Effector memory CD4-positive, alpha-beta T cell (primary cell): ENCODE data around the gene SESTD1.

Experiments used
- DNase-seq, 3 donors: peaks; one replicate each; pipeline ENCODE4 v3.0.0-alpha.2; 2020
- H3K27ac ChIP-seq: 2 replicates; pipeline ENCODE4 v1.7.0; 2013; ENCODE audit warnings: mild to moderate bottlenecking, low read length, moderate library complexity; ENCODE audit not compliant: insufficient read depth, poor library complexity, severe bottlenecking
- H3K27me3 ChIP-seq: replicated peaks from 2 replicates; pipeline ENCODE4 v1.7.0; 2013; ENCODE audit warnings: mild to moderate bottlenecking, low read length; ENCODE audit not compliant: insufficient read depth, control insufficient read depth, poor library complexity, severe bottlenecking
- H3K36me3 ChIP-seq: 2 replicates; pipeline ENCODE4 v1.7.0; 2013; ENCODE audit warnings: mild to moderate bottlenecking, low read length, moderate library complexity; ENCODE audit not compliant: control insufficient read depth, insufficient read depth
- H3K4me1 ChIP-seq: 2 replicates; pipeline ENCODE4 v1.7.0; 2013; ENCODE audit warnings: low read length, mild to moderate bottlenecking; ENCODE audit not compliant: control insufficient read depth, insufficient read depth, poor library complexity, severe bottlenecking
- H3K4me3 ChIP-seq: 2 replicates; pipeline ENCODE4 v1.7.0; 2013; ENCODE audit warnings: low read length, low read depth, mild to moderate bottlenecking; ENCODE audit not compliant: insufficient read depth, poor library complexity, severe bottlenecking
- H3K9me3 ChIP-seq: 2 replicates; pipeline ENCODE4 v1.7.0; 2013; ENCODE audit warnings: mild to moderate bottlenecking, low read length, moderate library complexity; ENCODE audit not compliant: control insufficient read depth

SESTD1 gene

GRCh38 chr2:179239838-179240237 is 24.8 kb downstream of the SESTD1 start:
- no peaks in the 10 kb centered on the region for H3K4me1 ChIP-seq
- no peaks in the 10 kb centered on the region for H3K27me3 ChIP-seq
- H3K9me3 ChIP-seq = no peaks in the 10 kb centered on the region
- H3K27ac ChIP-seq = no peak overlapping the region
- no peak for DNase-seq
- H3K36me3 ChIP-seq = no peaks in the 10 kb centered on the region
- no peak overlapping the region for H3K4me3 ChIP-seq

- no peak overlapping the region for H3K4me3 ChIP-seq
- H3K36me3 ChIP-seq = no peaks in the 10 kb centered on the region
- H3K9me3 ChIP-seq = no peaks in the 10 kb centered on the region
- no peaks in the 10 kb centered on the region for H3K4me1 ChIP-seq
- no peak for DNase-seq
- no peaks in the 10 kb centered on the region for H3K27me3 ChIP-seq
- H3K27ac ChIP-seq = no peak overlapping the region
Measured at GRCh38 chr2:179239195-179239594, 25.4 kb downstream of the SESTD1 start.

- Histone ChIP-seq H3K36me3 (no peaks in the 10 kb centered on the region), H3K27ac (no peak overlapping the region), H3K9me3 (no peaks in the 10 kb centered on the region), H3K4me1 (no peaks in the 10 kb centered on the region), H3K27me3 (no peaks in the 10 kb centered on the region), H3K4me3 (no peak overlapping the region)
- DNase-seq = no peak
Measured at GRCh38 chr2:179238027-179238426, 26.6 kb downstream of the SESTD1 start.

GRCh38 chr2:179237209-179237946 is 27.3 kb downstream of the SESTD1 start:
- H3K4me1 ChIP-seq = no peaks in the 10 kb centered on the region
- H3K4me3 ChIP-seq = no peak overlapping the region
- DNase-seq = no peak
- no peaks in the 10 kb centered on the region for H3K27me3 ChIP-seq
- no peaks in the 10 kb centered on the region for H3K9me3 ChIP-seq
- H3K27ac ChIP-seq = no peak overlapping the region
- H3K36me3 ChIP-seq = no peaks in the 10 kb centered on the region

- H3K9me3 ChIP-seq = no peaks in the 10 kb centered on the region
- DNase-seq = no peak
- H3K27ac ChIP-seq = no peak overlapping the region
- H3K27me3 ChIP-seq = no peaks in the 10 kb centered on the region
- no peak overlapping the region for H3K4me3 ChIP-seq
- no peaks in the 10 kb centered on the region for H3K36me3 ChIP-seq
- no peaks in the 10 kb centered on the region for H3K4me1 ChIP-seq
Measured at GRCh38 chr2:179235463-179236108, 29.0 kb downstream of the SESTD1 start.

GRCh38 chr2:179234658-179235240 is 29.9 kb downstream of the SESTD1 start:
- Histone ChIP-seq H3K27ac (no peak overlapping the region), H3K4me3 (no peak overlapping the region), H3K9me3 (no peaks in the 10 kb centered on the region), H3K36me3 (no peaks in the 10 kb centered on the region), H3K4me1 (no peaks in the 10 kb centered on the region), H3K27me3 (no peaks in the 10 kb centered on the region)
- DNase-seq = no peak

GRCh38 chr2:179233626-179234430 is 30.8 kb downstream of the SESTD1 start:
- no peaks in the 10 kb centered on the region for H3K36me3 ChIP-seq
- DNase-seq = no peak
- no peak overlapping the region for H3K27ac ChIP-seq
- no peaks in the 10 kb centered on the region for H3K27me3 ChIP-seq
- H3K4me3 ChIP-seq = no peak overlapping the region
- no peaks in the 10 kb centered on the region for H3K4me1 ChIP-seq
- no peaks in the 10 kb centered on the region for H3K9me3 ChIP-seq

GRCh38 chr2:179233083-179233490 is 31.5 kb downstream of the SESTD1 start:
- Histone ChIP-seq H3K4me1 (no peaks in the 10 kb centered on the region), H3K36me3 (no peaks in the 10 kb centered on the region), H3K9me3 (no peaks in the 10 kb centered on the region), H3K4me3 (no peak overlapping the region), H3K27ac (no peak overlapping the region), H3K27me3 (no peaks in the 10 kb centered on the region)
- DNase-seq = no peak

GRCh38 chr2:179226961-179227259 is 37.7 kb downstream of the SESTD1 start:
- Histone ChIP-seq H3K27ac (no peak overlapping the region), H3K4me3 (no peak overlapping the region)
- no peak for DNase-seq

More at GRCh38 chr2:179226961-179227259, 37.7 kb downstream of the SESTD1 start:
- Histone ChIP-seq H3K27me3 (no peaks in the 10 kb centered on the region), H3K9me3 (no peaks in the 10 kb centered on the region), H3K4me1 (no peaks in the 10 kb centered on the region), H3K36me3 (no peaks in the 10 kb centered on the region)
